ENCODE results near the gene UGT2A1. TPM values are rescaled to one million over a fixed set of nuclear protein-coding genes. Genes with fewer than 3 reads are reported as not detected.
"Not testable (repeated sequence)": the region's sequence is repeated elsewhere in the genome, so short reads cannot be mapped to it uniquely, and the experiment has no call there.

Gene UGT2A1
- not detected for total RNA-seq

DNA sequence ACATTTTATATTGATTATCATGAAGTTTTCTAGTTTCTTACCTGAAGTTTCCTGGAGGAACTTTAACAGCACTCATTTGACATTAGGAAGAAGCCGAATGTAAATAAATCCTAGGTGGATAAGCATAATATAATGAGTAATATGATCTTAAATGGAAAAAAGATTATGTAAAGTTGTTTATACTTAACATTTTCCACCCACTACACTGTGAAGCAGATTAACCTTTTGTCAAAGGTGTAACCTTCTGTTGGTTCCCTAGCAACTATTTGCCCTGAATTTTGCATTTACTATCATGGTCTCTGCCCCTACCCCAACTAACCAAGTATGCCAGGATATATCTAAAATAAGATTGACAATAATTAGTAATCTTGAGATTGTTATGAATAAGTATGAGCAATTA lies at the start of gene UGT2A1:
Gene UGT2A1 (minus strand): TSS at position 101 of the 400 bp plus-strand sequence. CDS start 5,603 bp downstream, outside the sequence.
- Mint-ChIP-seq H3K27ac (no peak within 1 kb of the TSS), H3K9me3 (no peaks in the 10 kb centered on the region), H3K36me3 (no peaks in the 10 kb centered on the region)
- no peak for DNase-seq (ENCODE audit: low spot score in 2 of 2)
- no peak for ATAC-seq

DNA sequence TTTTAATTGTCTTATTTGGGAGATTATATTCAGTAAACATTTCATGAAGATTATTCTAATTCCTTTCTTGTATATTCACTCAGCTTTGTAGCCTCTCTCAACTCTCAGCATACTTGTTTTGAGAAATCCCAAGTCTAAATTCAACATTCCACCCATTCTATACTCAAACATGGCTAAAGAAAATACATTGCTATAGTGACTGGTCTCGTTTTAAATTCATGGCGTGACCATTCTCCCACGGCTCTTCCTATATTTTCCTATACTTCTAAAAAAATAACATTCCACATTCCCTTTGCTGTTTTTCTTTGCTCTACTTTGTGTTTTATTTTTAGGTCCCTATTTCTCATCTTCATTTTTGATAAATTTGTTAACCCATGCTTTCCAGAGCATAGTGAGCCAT lies 49.2 kb upstream of the UGT2A1 start:
- DNase-seq (ENCODE audit: low spot score in 2 of 2) (no peak), ATAC-seq (no peak)
- Mint-ChIP-seq H3K9me3 (peaks cover 10 to 12% of the 10 kb centered on the region in 2 donors), H3K36me3 (peaks cover 0 to 20% of the 10 kb centered on the region in 2 donors), H3K27ac (no peak overlapping the region)

DNA sequence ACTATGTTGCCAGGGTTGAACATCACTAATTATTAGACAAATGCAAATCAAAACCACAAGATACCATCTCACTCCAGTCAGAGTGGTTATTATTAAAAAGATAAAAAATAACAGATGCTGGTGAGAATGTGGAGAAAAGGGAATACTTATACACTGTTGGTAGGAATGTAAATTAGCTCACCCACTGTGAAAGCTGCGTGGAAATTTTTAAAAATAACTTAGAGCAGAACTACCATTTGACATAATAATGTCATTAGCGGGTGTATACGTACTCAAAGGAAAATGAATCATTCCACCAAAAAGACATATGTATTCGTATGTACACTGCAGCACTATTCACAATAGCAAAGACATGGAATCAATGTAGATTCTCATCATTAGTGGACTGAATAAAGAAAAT lies 48.6 kb upstream of the UGT2A1 start:
- Mint-ChIP-seq H3K36me3 (peaks cover 0 to 20% of the 10 kb centered on the region in 2 donors), H3K27ac (no peak overlapping the region), H3K9me3 (peaks cover 10 to 14% of the 10 kb centered on the region in 2 donors)
- DNase-seq (ENCODE audit: low spot score in 2 of 2): no peak
- no peak for ATAC-seq

DNA sequence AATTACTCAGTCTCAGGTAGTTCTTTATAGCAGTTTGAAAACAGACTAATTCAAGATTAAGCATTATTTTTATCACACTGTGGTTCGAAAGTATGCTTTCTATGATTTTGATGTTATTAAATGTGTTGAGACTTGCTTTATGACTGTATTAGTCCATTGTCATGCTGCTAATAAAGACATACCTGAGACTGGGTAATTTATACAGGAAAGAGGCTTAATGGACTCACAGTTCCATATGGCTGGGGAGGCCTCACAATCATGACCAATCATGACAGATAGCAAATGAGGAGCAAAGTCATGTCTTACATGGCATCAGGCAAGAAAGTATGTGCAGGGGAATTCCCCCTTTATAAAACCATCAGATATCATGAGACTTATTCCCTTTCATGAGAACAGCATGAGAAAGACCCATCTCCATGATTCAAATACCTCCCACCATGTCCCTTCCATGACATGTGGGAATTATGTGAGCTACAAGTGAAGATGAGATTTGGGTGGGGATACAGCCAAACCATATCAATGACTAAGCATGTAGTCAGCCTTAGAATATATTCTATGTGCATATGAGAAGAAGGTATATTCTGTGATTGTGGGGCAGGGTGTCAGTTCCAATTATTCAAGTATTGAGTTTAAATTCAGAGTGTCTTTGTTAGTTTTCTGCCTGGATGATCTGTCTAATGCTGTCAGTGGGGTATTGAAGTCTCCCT lies 44.6 kb upstream of the UGT2A1 start:
- peaks cover 10 to 22% of the 10 kb centered on the region in 2 donors for H3K9me3 Mint-ChIP-seq
- H3K36me3 Mint-ChIP-seq: peaks cover 0 to 25% of the 10 kb centered on the region in 2 donors
- H3K27ac Mint-ChIP-seq: no peak overlapping the region
- DNase-seq (ENCODE audit: low spot score in 2 of 2) (no peak), ATAC-seq (no peak)

DNA sequence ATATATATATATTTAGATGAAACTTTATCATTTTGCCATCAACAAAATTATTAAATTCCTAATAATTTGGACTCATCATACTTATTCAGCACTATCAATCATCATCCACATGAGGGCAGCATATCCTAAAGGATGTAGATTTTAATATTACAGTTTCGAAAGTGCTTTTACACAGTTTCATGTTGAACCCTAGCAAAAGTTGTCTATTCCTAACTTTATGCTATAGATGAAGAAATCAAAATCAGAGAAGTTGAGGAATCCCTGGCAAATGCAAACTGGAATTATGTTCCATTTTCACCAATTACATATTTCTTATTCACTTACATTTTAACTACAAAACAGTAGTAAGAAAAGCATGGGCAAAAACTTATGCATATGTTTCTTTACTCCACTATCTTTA lies 36.6 kb upstream of the UGT2A1 start:
- ATAC-seq: no peak
- H3K9me3 Mint-ChIP-seq: no peaks in the 10 kb centered on the region
- H3K27ac Mint-ChIP-seq: no peak overlapping the region
- peaks cover 0 to 3% of the 10 kb centered on the region in 2 donors for H3K36me3 Mint-ChIP-seq
- no peak for DNase-seq (ENCODE audit: low spot score in 2 of 2)

- DNase-seq (ENCODE audit: low spot score in 2 of 2) (no peak), ATAC-seq (no peak)
- Mint-ChIP-seq H3K36me3 (no peaks in the 10 kb centered on the region), H3K27ac (no peak overlapping the region), H3K9me3 (no peaks in the 10 kb centered on the region)
Observed at GRCh38 chr4:69684804-69685203, 31.8 kb upstream of the UGT2A1 start.

DNA sequence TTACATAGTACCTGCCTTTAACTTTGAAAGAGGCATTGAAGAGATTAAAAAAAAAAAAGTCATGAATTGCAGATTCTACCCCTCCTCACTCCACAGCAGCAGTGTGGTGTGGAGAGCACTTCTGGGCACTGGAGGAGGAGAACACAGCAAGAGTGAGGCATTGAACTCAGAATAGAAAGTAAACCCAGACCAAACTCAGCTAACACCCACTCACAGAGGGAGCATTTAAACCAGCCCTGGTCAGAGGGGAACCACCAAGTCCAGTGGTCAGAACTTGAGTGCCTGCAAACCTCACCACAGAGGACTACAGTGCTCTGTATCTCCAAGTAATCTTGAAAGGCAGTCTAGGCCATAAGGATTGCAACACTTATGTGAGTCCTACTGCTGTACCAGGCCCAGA lies 15.6 kb upstream of the UGT2A1 start:
- peak in 1 of 2 donors; percentile 33 for ATAC-seq
- Mint-ChIP-seq H3K9me3 (peaks cover under 1 to 1% of the 10 kb centered on the region in 2 donors), H3K27ac (no peak overlapping the region), H3K36me3 (peaks cover 1 to 3% of the 10 kb centered on the region in 2 donors)
- DNase-seq (ENCODE audit: low spot score in 2 of 2): no peak

DNA sequence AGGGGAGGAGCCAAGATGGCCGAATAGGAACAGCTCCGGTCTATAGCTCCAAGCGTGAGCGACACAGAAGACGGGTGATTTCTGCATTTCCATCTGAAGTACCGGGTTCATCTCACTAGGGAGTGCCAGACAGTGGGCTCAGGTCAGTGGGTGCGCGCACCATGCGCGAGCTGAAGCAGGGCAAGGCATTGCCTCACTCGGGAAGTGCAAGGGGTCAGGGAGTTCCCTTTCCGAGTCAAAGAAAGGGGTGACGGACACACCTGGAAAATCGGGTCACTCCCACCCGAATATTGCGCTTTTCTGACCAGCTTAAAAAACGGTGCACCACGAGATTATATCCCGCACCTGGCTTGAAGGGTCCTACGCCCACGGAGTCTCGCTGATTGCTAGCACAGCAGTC lies 11.0 kb upstream of the UGT2A1 start:
- ATAC-seq; DNase-seq (ENCODE audit: low spot score in 2 of 2); H3K27ac Mint-ChIP-seq: not testable (repeated sequence)
- Mint-ChIP-seq H3K9me3 (peaks cover 16 to 23% of the 10 kb centered on the region in 2 donors), H3K36me3 (peaks cover 8 to 20% of the 10 kb centered on the region in 2 donors)

DNA sequence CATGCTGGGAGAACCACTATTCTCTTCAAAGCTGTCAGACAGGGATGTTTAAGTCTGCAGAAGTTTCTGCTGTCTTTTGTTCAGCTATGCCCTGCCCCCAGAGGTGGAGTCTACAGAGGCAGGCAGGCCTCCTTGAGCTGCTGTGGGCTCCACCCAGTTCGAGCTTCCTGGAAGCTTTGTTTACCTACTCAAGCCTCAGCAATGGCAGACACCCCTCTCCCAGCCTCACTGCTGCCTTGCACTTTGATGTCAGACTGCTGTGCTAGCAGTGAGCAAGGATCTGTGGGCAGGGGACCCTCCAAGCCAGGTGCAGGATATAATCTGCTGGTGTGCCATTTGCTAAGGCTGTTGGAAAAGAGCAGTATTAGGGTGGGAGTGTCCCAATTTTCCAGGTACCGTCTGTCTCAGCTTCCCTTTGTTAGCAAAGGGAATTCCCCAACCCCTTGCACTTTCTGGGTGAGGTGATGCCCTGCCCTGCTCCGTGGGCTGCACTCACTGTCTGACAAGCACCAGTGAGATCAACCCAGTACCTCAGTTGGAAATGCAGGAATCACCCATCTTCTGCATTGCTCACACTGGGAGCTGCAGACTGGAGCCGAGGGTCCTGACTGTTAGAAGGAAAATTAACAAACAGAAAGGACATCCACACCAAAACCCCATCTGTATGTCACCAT lies 8.2 kb upstream of the UGT2A1 start:
- not testable (repeated sequence) for DNase-seq (ENCODE audit: low spot score in 2 of 2); ATAC-seq; H3K27ac Mint-ChIP-seq
- Mint-ChIP-seq H3K9me3 (peaks cover 22 to 23% of the 10 kb centered on the region in 2 donors), H3K36me3 (peaks cover 8 to 27% of the 10 kb centered on the region in 2 donors)

- no peak overlapping the region for H3K27ac Mint-ChIP-seq
- H3K9me3 Mint-ChIP-seq: peaks cover 16 to 17% of the 10 kb centered on the region in 2 donors
- DNase-seq (ENCODE audit: low spot score in 2 of 2) (no peak), ATAC-seq (no peak)
- H3K36me3 Mint-ChIP-seq: peaks cover 0 to 21% of the 10 kb centered on the region in 2 donors
Observed at GRCh38 chr4:69658133-69658532, 5.1 kb upstream of the UGT2A1 start.

DNA sequence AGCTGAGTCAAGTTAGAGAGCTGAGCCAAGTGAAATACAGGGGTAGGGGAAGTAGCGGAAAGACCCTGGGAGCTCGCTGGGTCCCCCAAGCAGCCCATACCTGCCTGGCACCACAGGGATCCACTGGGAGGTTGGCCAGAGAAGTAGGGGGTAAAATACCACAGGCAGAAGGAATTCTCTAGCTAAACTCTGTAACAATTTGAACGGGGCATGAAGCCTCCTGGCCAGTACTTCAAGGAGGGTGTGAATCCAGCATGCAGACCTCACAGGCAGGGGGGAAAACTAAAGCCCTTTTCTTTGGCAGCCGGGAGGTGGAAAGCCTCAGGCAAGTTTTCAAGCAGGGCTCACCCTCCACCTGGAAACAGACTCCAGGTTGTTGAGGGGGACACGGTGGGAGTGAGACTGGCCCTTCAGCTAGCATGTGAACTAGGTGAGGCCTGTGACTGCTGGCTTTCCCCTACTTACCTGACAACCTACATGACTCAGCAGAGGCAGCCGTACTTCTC lies 3.7 kb upstream of the UGT2A1 start:
- peaks cover 0 to 13% of the 10 kb centered on the region in 2 donors for H3K36me3 Mint-ChIP-seq
- peaks cover 6 to 10% of the 10 kb centered on the region in 2 donors for H3K9me3 Mint-ChIP-seq
- DNase-seq (ENCODE audit: low spot score in 2 of 2) (no peak), ATAC-seq (no peak)
- no peak overlapping the region for H3K27ac Mint-ChIP-seq

- Mint-ChIP-seq H3K27ac (no peak overlapping the region), H3K36me3 (no peaks in the 10 kb centered on the region), H3K9me3 (no peaks in the 10 kb centered on the region)
- ATAC-seq (no peak), DNase-seq (ENCODE audit: low spot score in 2 of 2) (no peak)
Observed at GRCh38 chr4:69650872-69651271, 2.2 kb downstream of the UGT2A1 start.

DNA sequence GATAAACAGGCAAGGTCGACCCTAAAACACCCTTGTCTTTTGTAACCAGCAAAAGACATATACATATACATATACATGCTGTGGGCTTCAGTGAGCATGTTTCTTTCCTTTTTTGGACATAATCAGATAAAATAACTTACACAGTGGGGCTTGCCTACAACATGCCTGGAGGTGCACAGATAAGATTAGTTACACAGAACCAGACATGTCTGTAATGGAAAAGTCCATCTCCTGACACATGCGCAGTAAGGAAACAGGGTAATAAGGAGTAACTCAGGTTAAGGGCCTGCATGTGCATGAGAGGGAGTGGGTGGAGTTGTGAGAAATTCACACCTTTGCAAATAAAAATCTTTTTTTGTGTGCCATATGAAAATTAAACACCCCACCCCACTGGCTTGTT lies 3.4 kb downstream of the UGT2A1 start:
- no peaks in the 10 kb centered on the region for H3K9me3 Mint-ChIP-seq
- no peaks in the 10 kb centered on the region for H3K36me3 Mint-ChIP-seq
- H3K27ac Mint-ChIP-seq: no peak overlapping the region
- DNase-seq (ENCODE audit: low spot score in 2 of 2) (no peak), ATAC-seq (no peak)

DNA sequence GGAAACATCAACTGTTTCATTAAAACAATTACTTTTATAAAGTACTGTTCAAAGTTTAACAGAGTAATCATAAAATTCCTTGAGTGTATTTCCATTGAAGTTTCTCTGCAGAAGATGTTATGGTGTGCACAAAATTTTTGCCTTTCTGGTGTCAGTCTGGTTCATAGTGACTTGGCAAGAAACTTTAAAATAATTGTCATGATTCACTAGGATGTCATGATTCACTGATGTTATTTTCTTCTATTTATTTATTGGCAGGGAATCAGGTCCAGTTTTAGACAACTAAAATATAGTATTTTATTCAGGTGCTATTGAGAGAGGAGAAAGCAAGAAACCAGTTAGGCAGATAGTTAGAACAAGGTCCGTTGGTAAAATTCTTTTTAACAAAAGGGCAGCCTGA lies 3.8 kb downstream of the UGT2A1 start:
- Mint-ChIP-seq H3K27ac (no peak overlapping the region), H3K36me3 (no peaks in the 10 kb centered on the region), H3K9me3 (no peaks in the 10 kb centered on the region)
- DNase-seq (ENCODE audit: low spot score in 2 of 2) (no peak), ATAC-seq (no peak)

GRCh38 chr4:69642961-69643360 lies 10.1 kb downstream of the UGT2A1 start:
- ATAC-seq (no peak), DNase-seq (ENCODE audit: low spot score in 2 of 2) (no peak)
- H3K9me3 Mint-ChIP-seq: no peaks in the 10 kb centered on the region

GRCh38 chr4:69640289-69640688 lies 12.8 kb downstream of the UGT2A1 start:
- H3K9me3 Mint-ChIP-seq: no peaks in the 10 kb centered on the region
- H3K36me3 Mint-ChIP-seq: no peaks in the 10 kb centered on the region
- no peak for DNase-seq (ENCODE audit: low spot score in 2 of 2)
- no peak for ATAC-seq
- H3K27ac Mint-ChIP-seq: no peak overlapping the region

More at GRCh38 chr4:69642961-69643360, 10.1 kb downstream of the UGT2A1 start:
- no peak overlapping the region for H3K27ac Mint-ChIP-seq
- no peaks in the 10 kb centered on the region for H3K36me3 Mint-ChIP-seq

- no peak for DNase-seq (ENCODE audit: low spot score in 2 of 2)
- no peak for ATAC-seq
- Mint-ChIP-seq H3K36me3 (no peaks in the 10 kb centered on the region), H3K9me3 (no peaks in the 10 kb centered on the region), H3K27ac (no peak within 1 kb of the TSS)
Observed at GRCh38 chr4:69639542-69639941, 13.5 kb downstream of the UGT2A1 start, which contains the start of gene UGT2A2. Gene UGT2A2 (minus strand): TSS chr4:69639642. CDS start chr4:69639640, 2 bp downstream.
